Measurements from ENCODE around the gene PKP1.
A peak's percentile ranks its signal among the peaks of the same experiment; 100 is the strongest.

Gene PKP1

GRCh38 chr1:201376107-201376463 lies 92.8 kb downstream of the PKP1 start:
- no peak for DNase-seq

DNA sequence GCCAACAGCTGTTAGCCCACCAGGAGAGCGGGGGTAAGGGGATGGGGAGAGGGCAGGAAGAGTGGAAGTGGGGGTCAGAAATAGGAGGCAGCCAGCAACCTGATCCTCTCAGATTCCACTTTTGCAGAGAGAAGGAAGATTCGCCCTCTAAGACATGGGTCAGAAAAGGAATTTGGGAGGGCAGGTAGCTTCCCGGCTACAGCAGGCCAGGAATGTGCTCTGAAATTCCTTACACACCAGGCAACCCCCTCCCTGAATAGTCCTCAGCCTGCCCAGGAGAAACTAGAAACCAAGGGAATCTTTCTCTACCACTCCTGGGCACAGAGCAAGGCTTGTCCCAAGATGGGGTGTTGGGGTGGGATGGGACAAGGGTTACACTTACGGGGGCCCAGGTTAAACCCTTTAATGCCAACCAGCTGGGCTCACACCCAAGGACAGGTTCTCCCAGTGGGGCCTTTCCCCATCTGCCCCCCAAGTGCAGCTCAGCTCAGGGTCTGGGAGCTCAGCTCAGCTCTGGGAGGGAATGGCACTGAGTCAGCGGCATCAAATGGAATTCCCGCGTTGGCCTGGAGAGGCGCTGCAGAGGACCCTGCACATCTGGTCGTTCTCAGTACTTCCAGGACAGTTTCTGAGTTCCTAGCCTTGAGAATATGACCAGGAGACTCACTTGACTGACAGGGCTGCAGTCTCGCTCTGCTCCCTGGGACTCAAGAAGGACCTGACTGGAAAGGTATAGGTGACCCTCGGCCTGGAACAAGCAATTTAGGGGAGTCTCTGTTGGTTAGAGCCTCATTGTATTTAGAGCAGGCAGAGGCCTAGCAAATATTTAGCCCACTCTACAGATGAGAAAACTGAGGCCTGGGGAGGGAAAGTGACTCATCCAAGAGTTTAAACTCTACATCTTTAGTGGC lies 93.4 kb downstream of the PKP1 start:
- peak; percentile 27 for DNase-seq

DNA sequence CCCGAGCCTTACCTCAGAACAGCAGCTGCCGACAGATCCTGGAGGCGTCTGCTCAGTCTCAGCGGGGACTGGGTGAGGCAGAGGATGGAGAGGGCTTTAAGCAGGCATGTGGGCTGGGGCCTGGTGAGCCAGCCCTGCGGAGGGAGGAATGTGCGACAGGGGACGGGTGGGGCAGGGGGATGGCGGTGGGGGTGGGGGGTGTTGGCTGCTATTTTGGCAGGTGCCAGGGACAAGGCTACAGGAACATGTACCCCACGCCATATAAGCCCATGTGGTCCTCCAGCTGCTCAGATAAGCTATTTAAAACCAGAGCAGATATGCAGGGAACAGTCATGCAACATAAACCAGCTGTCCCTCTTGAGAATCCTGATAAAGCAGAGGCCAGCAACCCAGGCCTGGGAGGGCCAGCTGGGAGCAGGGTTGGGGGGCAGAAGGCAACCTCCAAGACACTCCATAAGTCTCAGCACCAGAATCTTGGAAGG lies 94.3 kb downstream of the PKP1 start, which contains the start of gene TNNT2:
TSS of gene TNNT2 (minus strand) at position 70 of the 482 bp plus-strand sequence. CDS start 4,426 bp downstream, outside the sequence.
- DNase-seq, result peak; percentile 34

- no peak for DNase-seq
These were observed 95.5 kb downstream of the PKP1 start for GRCh38 chr1:201378804-201379203.

- no peak for DNase-seq
These were observed 96.5 kb downstream of the PKP1 start for GRCh38 chr1:201379733-201380242.

GRCh38 chr1:201381130-201381529 lies 97.8 kb downstream of the PKP1 start:
- no peak for DNase-seq

Measured in hematopoietic multipotent progenitor cell treated with erythropoietin and hydrocortisone succinate and interleukin-3 and kit ligand, for 8 days (in vitro differentiated cells).